PFSK-1 (cell line): ENCODE results near the gene RNH1.

Experiments used
- POLR2AphosphoS5 ChIP-seq: IDR thresholded peaks from 2 replicates; pipeline ENCODE4 v1.6.1; 2012; ENCODE audit warnings: low read depth, mild to moderate bottlenecking, control low read depth, low read length, moderate library complexity
- TAF1 ChIP-seq: IDR thresholded peaks from 2 replicates; pipeline ENCODE4 v1.6.1; 2012; ENCODE audit warnings: low read length, control low read depth, borderline replicate concordance; ENCODE audit not compliant: insufficient read depth
- TF ChIP-seq, protein P1 (sequence below), 2 experiments: IDR thresholded peaks; 2 replicates each; pipeline versions ENCODE4 v1.6.1 to v1.8.0; 2011 to 2012; ENCODE audit warnings: low read depth in 2 of 2, low read length in 2 of 2, control low read depth in 1 of 2, inconsistent platforms in 1 of 2, mild to moderate bottlenecking in 1 of 2, moderate library complexity in 1 of 2; ENCODE audit not compliant: insufficient read depth in 1 of 2

GRCh38 chr11:553083-553987, 46.3 kb upstream of the RNH1 start:
- TF ChIP-seq POLR2AphosphoS5 (no peak), TAF1 (no peak)
- TF ChIP-seq, protein P1, sequence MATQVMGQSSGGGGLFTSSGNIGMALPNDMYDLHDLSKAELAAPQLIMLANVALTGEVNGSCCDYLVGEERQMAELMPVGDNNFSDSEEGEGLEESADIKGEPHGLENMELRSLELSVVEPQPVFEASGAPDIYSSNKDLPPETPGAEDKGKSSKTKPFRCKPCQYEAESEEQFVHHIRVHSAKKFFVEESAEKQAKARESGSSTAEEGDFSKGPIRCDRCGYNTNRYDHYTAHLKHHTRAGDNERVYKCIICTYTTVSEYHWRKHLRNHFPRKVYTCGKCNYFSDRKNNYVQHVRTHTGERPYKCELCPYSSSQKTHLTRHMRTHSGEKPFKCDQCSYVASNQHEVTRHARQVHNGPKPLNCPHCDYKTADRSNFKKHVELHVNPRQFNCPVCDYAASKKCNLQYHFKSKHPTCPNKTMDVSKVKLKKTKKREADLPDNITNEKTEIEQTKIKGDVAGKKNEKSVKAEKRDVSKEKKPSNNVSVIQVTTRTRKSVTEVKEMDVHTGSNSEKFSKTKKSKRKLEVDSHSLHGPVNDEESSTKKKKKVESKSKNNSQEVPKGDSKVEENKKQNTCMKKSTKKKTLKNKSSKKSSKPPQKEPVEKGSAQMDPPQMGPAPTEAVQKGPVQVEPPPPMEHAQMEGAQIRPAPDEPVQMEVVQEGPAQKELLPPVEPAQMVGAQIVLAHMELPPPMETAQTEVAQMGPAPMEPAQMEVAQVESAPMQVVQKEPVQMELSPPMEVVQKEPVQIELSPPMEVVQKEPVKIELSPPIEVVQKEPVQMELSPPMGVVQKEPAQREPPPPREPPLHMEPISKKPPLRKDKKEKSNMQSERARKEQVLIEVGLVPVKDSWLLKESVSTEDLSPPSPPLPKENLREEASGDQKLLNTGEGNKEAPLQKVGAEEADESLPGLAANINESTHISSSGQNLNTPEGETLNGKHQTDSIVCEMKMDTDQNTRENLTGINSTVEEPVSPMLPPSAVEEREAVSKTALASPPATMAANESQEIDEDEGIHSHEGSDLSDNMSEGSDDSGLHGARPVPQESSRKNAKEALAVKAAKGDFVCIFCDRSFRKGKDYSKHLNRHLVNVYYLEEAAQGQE (IDR thresholded peaks at IDR 0.05; ENCODE audit: insufficient read depth in 1 of 2, low read depth in 2 of 2, low read length in 2 of 2), result no peak
